SK-N-SH (cell line): ENCODE measurements around the gene ERC2. TPM values are rescaled to one million over a fixed set of nuclear protein-coding genes. Genes with fewer than 3 reads are reported as not detected.

Source experiments
- CTCF ChIA-PET: fragments of 300-600, 350-600 bp; formaldehyde crosslinking; extraction: SDS; loops from one replicate; lab custom pipeline; 2021; lab: Yijun Ruan, JAX
- POLR2A ChIA-PET: fragments of 350-600 bp; sonication (Branson Sonifier 250); formaldehyde crosslinking; extraction: SDS; loops from one replicate; lab custom pipeline; 2020; ENCODE audit warnings: antibody characterized with exemption, inconsistent platforms; lab: Yijun Ruan, JAX
- DNase-seq: peaks from one replicate; pipeline ENCODE4 v3.0.0; 2012
- H2AFZ ChIP-seq: fragments of 200-600 bp; sonication (generic); 2 replicates; pipeline ENCODE4 v1.8.1; 2016; ENCODE audit warnings: antibody characterized with exemption, mild to moderate bottlenecking, low read depth
- H3F3A ChIP-seq: fragments of 200-600 bp; sonication (generic); replicated peaks from 2 replicates; pipeline ENCODE3; 2016; ENCODE audit warnings: antibody characterized with exemption, mild to moderate bottlenecking; ENCODE audit not compliant: insufficient read depth
- H3K27ac ChIP-seq, 2 experiments: fragments of 200-500 bp in 1 of 2; fragments of 200-600 bp in 1 of 2; sonication (Bioruptor generic) in 1 of 2; sonication (generic), shearing (Covaris generic) in 1 of 2; 2 replicates each; pipeline versions ENCODE4 v1.5.1 to v1.6.1; 2014 to 2016; ENCODE audit warnings: low read depth in 2 of 2, inconsistent platforms in 1 of 2, low read length in 1 of 2, mild to moderate bottlenecking in 1 of 2, mixed read lengths in 1 of 2
- H3K27me3 ChIP-seq: fragments of 200-600 bp; sonication (generic), shearing (Covaris generic); 2 replicates; pipeline ENCODE4 v1.6.1; 2016; ENCODE audit warnings: mixed run types; ENCODE audit not compliant: insufficient read depth
- H3K36me3 ChIP-seq, 2 experiments: fragments of 200-500 bp in 1 of 2; fragments of 200-600 bp in 1 of 2; sonication (Bioruptor generic) in 1 of 2; sonication (generic) in 1 of 2; replicated peaks in 1 of 2; 2 replicates each; pipeline versions ENCODE3 to v1.5.1; 2014 to 2016; ENCODE audit warnings: low read length in 1 of 2, mild to moderate bottlenecking in 1 of 2; ENCODE audit not compliant: insufficient read depth in 2 of 2, control insufficient read depth in 1 of 2
- H3K4me1 ChIP-seq, 2 experiments: fragments of 200-500 bp in 1 of 2; fragments of 200-600 bp in 1 of 2; sonication (Bioruptor generic) in 1 of 2; sonication (generic), shearing (Covaris generic) in 1 of 2; 2 replicates each; pipeline versions ENCODE4 v1.5.1 to v1.6.1; 2014 to 2016; ENCODE audit warnings: low read depth in 1 of 2, low read length in 1 of 2, mixed run types in 1 of 2; ENCODE audit not compliant: insufficient read depth in 2 of 2, control insufficient read depth in 1 of 2
- H3K4me2 ChIP-seq: fragments of 200-600 bp; sonication (generic), shearing (Covaris generic); 2 replicates; pipeline ENCODE4 v1.6.1; 2017; ENCODE audit warnings: mixed run types
- H3K4me3 ChIP-seq, 2 experiments: fragments of 200-500 bp in 1 of 2; fragments of 200-600 bp in 1 of 2; sonication (Bioruptor generic) in 1 of 2; sonication (generic), shearing (Covaris generic) in 1 of 2; 2 replicates each; pipeline versions ENCODE4 v1.5.1 to v1.8.1; 2014 to 2016; ENCODE audit warnings: low read depth in 2 of 2, inconsistent platforms in 1 of 2, low read length in 1 of 2, mild to moderate bottlenecking in 1 of 2, mixed read lengths in 1 of 2, moderate library complexity in 1 of 2
- H3K79me2 ChIP-seq: fragments of 200-600 bp; sonication (generic); 2 replicates; pipeline ENCODE4 v1.8.1; 2017; ENCODE audit warnings: mild to moderate bottlenecking; ENCODE audit not compliant: insufficient read depth
- H3K9ac ChIP-seq: fragments of 200-600 bp; sonication (generic); 2 replicates; pipeline ENCODE4 v1.6.1; 2017; ENCODE audit warnings: mixed run types
- H3K9me2 ChIP-seq: fragments of 200-600 bp; sonication (generic); 2 replicates; pipeline ENCODE4 v1.6.1; 2017; ENCODE audit warnings: mixed run types
- H3K9me3 ChIP-seq: fragments of 200-600 bp; sonication (generic); 2 replicates; pipeline ENCODE4 v1.6.1; 2017; ENCODE audit warnings: mixed run types, mild to moderate bottlenecking, moderate library complexity
- H4K20me1 ChIP-seq: fragments of 200-600 bp; sonication (generic); 2 replicates; pipeline ENCODE4 v1.6.1; 2017; ENCODE audit warnings: mild to moderate bottlenecking, mixed run types; ENCODE audit not compliant: insufficient read depth
- CHD2 ChIP-seq: fragments of 150-350 bp; IDR thresholded peaks from 2 replicates; pipeline ENCODE4 v1.6.1; 2018; ENCODE audit warnings: low read length; ENCODE audit not compliant: partially characterized antibody
- ELF1 ChIP-seq: IDR thresholded peaks from 2 replicates; pipeline ENCODE4 v1.4.0; 2012
- EP300 ChIP-seq, 2 experiments: IDR thresholded peaks; 2 replicates each; pipeline versions ENCODE4 v1.4.0 to v1.6.1; 2012; ENCODE audit warnings: borderline replicate concordance in 1 of 2, low read depth in 1 of 2, low read length in 1 of 2
- EZH2phosphoT487 ChIP-seq: fragments of 200-600 bp; sonication (generic); IDR thresholded peaks from 2 replicates; pipeline ENCODE4 v1.6.1; 2017; ENCODE audit warnings: low read depth, mixed run types, mild to moderate bottlenecking, antibody characterized with exemption, moderate library complexity, borderline replicate concordance
- FOSL2 ChIP-seq: IDR thresholded peaks from 2 replicates; pipeline ENCODE4 v1.4.0; 2012; ENCODE audit warnings: low read depth, mild to moderate bottlenecking, moderate library complexity, borderline replicate concordance
- FOXM1 ChIP-seq: IDR thresholded peaks from 2 replicates; pipeline ENCODE4 v1.4.0; 2012; ENCODE audit warnings: low read depth, mild to moderate bottlenecking
- NFIC ChIP-seq: IDR thresholded peaks from 2 replicates; pipeline ENCODE4 v1.4.0; 2012; ENCODE audit warnings: borderline replicate concordance
- NRF1 ChIP-seq: IDR thresholded peaks from 2 replicates; pipeline ENCODE4 v1.6.1; 2012; ENCODE audit warnings: low read depth, mild to moderate bottlenecking, low read length
- RAD21 ChIP-seq: IDR thresholded peaks from 2 replicates; pipeline ENCODE4 v1.6.1; 2012; ENCODE audit warnings: mild to moderate bottlenecking, low read length
- RCOR1 ChIP-seq: fragments of 150-350 bp; IDR thresholded peaks from 2 replicates; pipeline ENCODE4 v1.6.1; 2017; ENCODE audit warnings: antibody characterized with exemption, low read length
- SIN3A ChIP-seq: IDR thresholded peaks from 2 replicates; pipeline ENCODE4 v1.6.1; 2012; ENCODE audit warnings: low read depth, mild to moderate bottlenecking, low read length, moderate library complexity, borderline replicate concordance
- WGBS: methylation state at CpG from one replicate; pipeline ENCODE4 v1.1.6; 2017; ENCODE audit warnings: low lambda C conversion rate; 5-methylcytosine and 5-hydroxymethylcytosine counted together
- polyA plus RNA-seq, 3 experiments: library from polyadenylated mRNA; depleted of rRNA; stranded (reverse); fragments of >200 nt; gene quantifications; 2 replicates each; pipeline ENCODE4 v1.2.3, GENCODE V29; 2012
- TF ChIP-seq, protein P1 (sequence below): IDR thresholded peaks from 2 replicates; pipeline ENCODE4 v1.6.1; 2012; ENCODE audit warnings: mild to moderate bottlenecking, low read depth, low read length, moderate library complexity
- TF ChIP-seq, protein P2 (sequence below): fragments of 200-600 bp; sonication (generic); IDR thresholded peaks from 2 replicates; pipeline ENCODE4 v1.6.1; 2017; ENCODE audit warnings: antibody characterized with exemption, mild to moderate bottlenecking, moderate library complexity
- TF ChIP-seq, protein P3 (sequence below): IDR thresholded peaks from 2 replicates; pipeline ENCODE4 v1.4.0; 2012; ENCODE audit warnings: low read depth, borderline replicate concordance
- TF ChIP-seq, protein P4 (sequence below): IDR thresholded peaks from 2 replicates; pipeline ENCODE4 v1.4.0; 2012; ENCODE audit warnings: low read depth, borderline replicate concordance

ERC2 gene
- polyA plus RNA-seq, 1 of the 3 experiments (the other 2 are of a cell fraction) = 1.6 TPM

DNA sequence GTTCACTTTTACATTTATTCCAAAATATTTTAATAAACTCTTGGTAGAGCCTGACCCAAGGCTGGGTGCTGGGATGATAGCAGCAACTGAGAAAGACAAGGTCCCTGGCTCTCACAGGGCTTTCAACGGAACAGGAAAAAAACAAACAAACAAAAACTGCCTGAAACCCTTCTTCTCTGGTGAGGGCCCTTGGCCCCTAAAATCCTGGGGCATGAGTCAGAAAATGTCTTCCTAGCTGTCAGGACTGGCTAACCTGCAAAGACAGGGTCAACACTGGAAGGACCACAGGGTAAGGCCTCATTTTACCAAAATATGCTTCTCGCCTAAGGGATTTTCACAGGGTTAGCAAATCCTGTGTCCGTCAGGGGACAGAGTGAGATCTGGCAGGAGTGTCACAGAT, 935.5 kb downstream of the ERC2 start (continued):
- TF ChIP-seq, protein P1, sequence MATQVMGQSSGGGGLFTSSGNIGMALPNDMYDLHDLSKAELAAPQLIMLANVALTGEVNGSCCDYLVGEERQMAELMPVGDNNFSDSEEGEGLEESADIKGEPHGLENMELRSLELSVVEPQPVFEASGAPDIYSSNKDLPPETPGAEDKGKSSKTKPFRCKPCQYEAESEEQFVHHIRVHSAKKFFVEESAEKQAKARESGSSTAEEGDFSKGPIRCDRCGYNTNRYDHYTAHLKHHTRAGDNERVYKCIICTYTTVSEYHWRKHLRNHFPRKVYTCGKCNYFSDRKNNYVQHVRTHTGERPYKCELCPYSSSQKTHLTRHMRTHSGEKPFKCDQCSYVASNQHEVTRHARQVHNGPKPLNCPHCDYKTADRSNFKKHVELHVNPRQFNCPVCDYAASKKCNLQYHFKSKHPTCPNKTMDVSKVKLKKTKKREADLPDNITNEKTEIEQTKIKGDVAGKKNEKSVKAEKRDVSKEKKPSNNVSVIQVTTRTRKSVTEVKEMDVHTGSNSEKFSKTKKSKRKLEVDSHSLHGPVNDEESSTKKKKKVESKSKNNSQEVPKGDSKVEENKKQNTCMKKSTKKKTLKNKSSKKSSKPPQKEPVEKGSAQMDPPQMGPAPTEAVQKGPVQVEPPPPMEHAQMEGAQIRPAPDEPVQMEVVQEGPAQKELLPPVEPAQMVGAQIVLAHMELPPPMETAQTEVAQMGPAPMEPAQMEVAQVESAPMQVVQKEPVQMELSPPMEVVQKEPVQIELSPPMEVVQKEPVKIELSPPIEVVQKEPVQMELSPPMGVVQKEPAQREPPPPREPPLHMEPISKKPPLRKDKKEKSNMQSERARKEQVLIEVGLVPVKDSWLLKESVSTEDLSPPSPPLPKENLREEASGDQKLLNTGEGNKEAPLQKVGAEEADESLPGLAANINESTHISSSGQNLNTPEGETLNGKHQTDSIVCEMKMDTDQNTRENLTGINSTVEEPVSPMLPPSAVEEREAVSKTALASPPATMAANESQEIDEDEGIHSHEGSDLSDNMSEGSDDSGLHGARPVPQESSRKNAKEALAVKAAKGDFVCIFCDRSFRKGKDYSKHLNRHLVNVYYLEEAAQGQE = no peak
- TF ChIP-seq RAD21 = no peak
- TF ChIP-seq, protein P2, sequence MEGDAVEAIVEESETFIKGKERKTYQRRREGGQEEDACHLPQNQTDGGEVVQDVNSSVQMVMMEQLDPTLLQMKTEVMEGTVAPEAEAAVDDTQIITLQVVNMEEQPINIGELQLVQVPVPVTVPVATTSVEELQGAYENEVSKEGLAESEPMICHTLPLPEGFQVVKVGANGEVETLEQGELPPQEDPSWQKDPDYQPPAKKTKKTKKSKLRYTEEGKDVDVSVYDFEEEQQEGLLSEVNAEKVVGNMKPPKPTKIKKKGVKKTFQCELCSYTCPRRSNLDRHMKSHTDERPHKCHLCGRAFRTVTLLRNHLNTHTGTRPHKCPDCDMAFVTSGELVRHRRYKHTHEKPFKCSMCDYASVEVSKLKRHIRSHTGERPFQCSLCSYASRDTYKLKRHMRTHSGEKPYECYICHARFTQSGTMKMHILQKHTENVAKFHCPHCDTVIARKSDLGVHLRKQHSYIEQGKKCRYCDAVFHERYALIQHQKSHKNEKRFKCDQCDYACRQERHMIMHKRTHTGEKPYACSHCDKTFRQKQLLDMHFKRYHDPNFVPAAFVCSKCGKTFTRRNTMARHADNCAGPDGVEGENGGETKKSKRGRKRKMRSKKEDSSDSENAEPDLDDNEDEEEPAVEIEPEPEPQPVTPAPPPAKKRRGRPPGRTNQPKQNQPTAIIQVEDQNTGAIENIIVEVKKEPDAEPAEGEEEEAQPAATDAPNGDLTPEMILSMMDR = no peak

DNA sequence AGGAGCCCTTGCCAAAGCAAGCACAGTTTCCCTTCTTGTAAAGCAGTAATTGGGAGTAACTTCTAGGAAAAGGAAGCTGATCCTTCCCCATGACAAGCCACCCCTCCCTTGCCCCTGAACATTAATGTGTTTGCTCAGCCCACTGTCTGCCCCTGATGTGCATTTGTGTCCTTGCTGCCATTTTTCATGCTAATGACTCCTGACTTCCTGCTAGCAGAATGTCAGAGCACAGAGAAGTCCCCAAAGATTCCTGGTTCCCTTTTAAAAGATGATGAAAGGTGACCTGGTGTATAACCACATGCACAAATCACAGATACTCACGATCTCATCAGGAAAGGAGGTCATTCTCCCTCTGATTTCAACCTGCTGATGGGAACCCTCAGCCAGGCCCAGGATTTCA, 936.9 kb downstream of the ERC2 start:
- ChIA-PET CTCF (no interaction called here), POLR2A (no interaction called here)
- TF ChIP-seq NRF1 (no peak), RCOR1 (no peak), SIN3A (no peak), ELF1 (no peak), FOXM1 (no peak), NFIC (no peak)
- TF ChIP-seq, protein P3, sequence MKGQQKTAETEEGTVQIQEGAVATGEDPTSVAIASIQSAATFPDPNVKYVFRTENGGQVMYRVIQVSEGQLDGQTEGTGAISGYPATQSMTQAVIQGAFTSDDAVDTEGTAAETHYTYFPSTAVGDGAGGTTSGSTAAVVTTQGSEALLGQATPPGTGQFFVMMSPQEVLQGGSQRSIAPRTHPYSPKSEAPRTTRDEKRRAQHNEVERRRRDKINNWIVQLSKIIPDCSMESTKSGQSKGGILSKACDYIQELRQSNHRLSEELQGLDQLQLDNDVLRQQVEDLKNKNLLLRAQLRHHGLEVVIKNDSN = no peak
- Histone ChIP-seq H4K20me1 (no peaks in the 10 kb centered on the region), H3K4me2 (no peak overlapping the region), H3K27ac (no peak overlapping the region), H2AFZ (no peak overlapping the region), H3K4me3 (no peak overlapping the region), H3K27me3 (no peaks in the 10 kb centered on the region), H3K9ac (no peak overlapping the region), H3K9me3 (no peaks in the 10 kb centered on the region), H3K9me2 (no peaks in the 10 kb centered on the region), H3K4me1 (no peaks in the 10 kb centered on the region), H3K79me2 (no peaks in the 10 kb centered on the region), H3K36me3 (no peaks in the 10 kb centered on the region), H3F3A (no peaks in the 10 kb centered on the region)
- WGBS = 33% methylated on average over 1 of the region's 1 CpG
- no peak for DNase-seq

DNA sequence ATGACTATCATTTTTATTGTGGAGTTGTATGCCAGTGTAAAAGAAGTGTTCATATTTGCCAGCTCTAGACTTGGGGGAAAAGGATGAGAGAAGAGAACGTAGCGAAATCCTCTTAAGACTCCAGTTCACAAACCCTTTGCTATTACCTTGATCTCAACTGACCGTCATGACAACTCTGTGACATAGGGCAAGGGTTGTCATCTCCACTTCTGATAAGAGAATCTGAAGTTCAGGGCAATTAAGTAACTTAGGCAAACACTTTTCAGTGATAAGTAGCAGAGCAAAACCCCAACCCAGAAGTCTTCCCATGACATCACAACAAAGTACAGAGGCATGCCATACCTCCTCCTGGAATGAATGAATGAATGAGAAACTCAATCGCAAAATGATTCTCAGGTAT, 940.9 kb downstream of the ERC2 start:
- Histone ChIP-seq H4K20me1 (no peaks in the 10 kb centered on the region), H3K27me3 (no peaks in the 10 kb centered on the region), H3K4me1 (peaks cover 0 to 3% of the 10 kb centered on the region in 2 experiments; a peak in 1 of 4 replicates), H3K27ac (no peak overlapping the region), H2AFZ (no peak overlapping the region), H3K9me3 (no peaks in the 10 kb centered on the region), H3K9ac (no peak overlapping the region), H3K4me2 (no peak overlapping the region), H3F3A (peaks cover 6% of the 10 kb centered on the region), H3K9me2 (no peaks in the 10 kb centered on the region), H3K4me3 (no peak overlapping the region), H3K36me3 (no peaks in the 10 kb centered on the region), H3K79me2 (no peaks in the 10 kb centered on the region)
- WGBS = 80% methylated on average over 4 of the region's 4 CpGs
- TF ChIP-seq NFIC (no peak), FOSL2 (no peak), EZH2phosphoT487 (no peak), EP300 (IDR thresholded peaks at IDR 0.05; ENCODE audit: borderline replicate concordance in 1 of 2, low read depth in 1 of 2, low read length in 1 of 2) (no peak), CHD2 (no peak)
- TF ChIP-seq, protein P4, sequence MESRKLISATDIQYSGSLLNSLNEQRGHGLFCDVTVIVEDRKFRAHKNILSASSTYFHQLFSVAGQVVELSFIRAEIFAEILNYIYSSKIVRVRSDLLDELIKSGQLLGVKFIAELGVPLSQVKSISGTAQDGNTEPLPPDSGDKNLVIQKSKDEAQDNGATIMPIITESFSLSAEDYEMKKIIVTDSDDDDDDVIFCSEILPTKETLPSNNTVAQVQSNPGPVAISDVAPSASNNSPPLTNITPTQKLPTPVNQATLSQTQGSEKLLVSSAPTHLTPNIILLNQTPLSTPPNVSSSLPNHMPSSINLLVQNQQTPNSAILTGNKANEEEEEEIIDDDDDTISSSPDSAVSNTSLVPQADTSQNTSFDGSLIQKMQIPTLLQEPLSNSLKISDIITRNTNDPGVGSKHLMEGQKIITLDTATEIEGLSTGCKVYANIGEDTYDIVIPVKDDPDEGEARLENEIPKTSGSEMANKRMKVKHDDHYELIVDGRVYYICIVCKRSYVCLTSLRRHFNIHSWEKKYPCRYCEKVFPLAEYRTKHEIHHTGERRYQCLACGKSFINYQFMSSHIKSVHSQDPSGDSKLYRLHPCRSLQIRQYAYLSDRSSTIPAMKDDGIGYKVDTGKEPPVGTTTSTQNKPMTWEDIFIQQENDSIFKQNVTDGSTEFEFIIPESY = no peak
- ChIA-PET POLR2A (no interaction called here), CTCF (no interaction called here)
- no peak for DNase-seq
